Endothelial cell of umbilical vein (primary cell): ENCODE measurements around the gene CAPN1. TPM values are rescaled to one million over a fixed set of nuclear protein-coding genes. Genes with fewer than 3 reads are reported as not detected.

Experiments
- BruUV-seq: library from RNA; stranded (reverse); fragments of 400-500 nt; replicated peaks from 2 replicates; lab custom pipeline; 2021; lab: Mats Ljungman, UMichigan
- CTCF ChIA-PET: fragments of 300-600, 350-600 bp; sonication (Branson Sonifier 250); formaldehyde crosslinking; loops from one replicate; lab custom pipeline; 2021; ENCODE audit warnings: antibody characterized with exemption, inconsistent platforms; lab: Charles Lee
- POLR2A ChIA-PET: fragments of 300-600, 350-600 bp; sonication (Branson Sonifier 250); formaldehyde crosslinking; loops from one replicate; lab custom pipeline; 2021; ENCODE audit warnings: antibody characterized with exemption, inconsistent platforms; lab: Charles Lee
- DNase-seq: peaks from one replicate; pipeline ENCODE4 v3.0.0-alpha.2; 2011; ENCODE audit warnings: low read depth, low spot score
- FAIRE-seq: peaks from 2 replicates; lab custom pipeline; 2011; peaks lifted over from hg19 to GRCh38; lab: Jason Lieb, UNC
- H2AFZ ChIP-seq: 2 replicates; pipeline ENCODE4 v1.6.0; 2012; ENCODE audit warnings: low read depth, low read length, control low read depth, inconsistent platforms
- H3K27ac ChIP-seq: 2 replicates; pipeline ENCODE4 v1.5.1; 2011; ENCODE audit warnings: low read depth, mild to moderate bottlenecking, control low read depth, low read length, moderate library complexity; ENCODE audit not compliant: insufficient read depth
- H3K27me3 ChIP-seq, 2 experiments: 2 replicates each; pipeline versions ENCODE4 v1.6.0 to v1.6.1; 2011; ENCODE audit warnings: low read length in 2 of 2, mixed read lengths in 1 of 2; ENCODE audit not compliant: control insufficient read depth in 2 of 2, insufficient read depth in 2 of 2
- H3K36me3 ChIP-seq, 2 experiments: 2 replicates in 1 of 2; 3 replicates in 1 of 2; pipeline ENCODE4 v1.5.1; 2011; ENCODE audit warnings: low read length in 2 of 2, mild to moderate bottlenecking in 1 of 2, moderate library complexity in 1 of 2; ENCODE audit not compliant: control insufficient read depth in 2 of 2, insufficient read depth in 2 of 2; ENCODE audit errors: extremely low read depth in 1 of 2
- H3K4me1 ChIP-seq: 3 replicates; pipeline ENCODE4 v1.5.1; 2011; ENCODE audit warnings: mild to moderate bottlenecking, low read length; ENCODE audit not compliant: control insufficient read depth, insufficient read depth; ENCODE audit errors: extremely low read depth
- H3K4me2 ChIP-seq: 2 replicates; pipeline ENCODE4 v1.6.1; 2011; ENCODE audit warnings: low read length, control low read depth, mixed read lengths; ENCODE audit not compliant: insufficient read depth
- H3K4me3 ChIP-seq, 3 experiments: fragments of 200-600 bp in 1 of 3; sonication (generic), shearing (Covaris generic) in 1 of 3; replicated peaks in 1 of 3; 2 replicates each; pipeline ENCODE4 v1.5.1; 2011 to 2016; ENCODE audit warnings: control low read depth in 3 of 3, low read length in 3 of 3, mild to moderate bottlenecking in 2 of 3, inconsistent platforms in 1 of 3, low read depth in 1 of 3, moderate library complexity in 1 of 3; ENCODE audit not compliant: insufficient read depth in 1 of 3
- H3K79me2 ChIP-seq: 2 replicates; pipeline ENCODE4 v1.6.0; 2012; ENCODE audit warnings: low read length, inconsistent platforms; ENCODE audit not compliant: control insufficient read depth, insufficient read depth
- H3K9ac ChIP-seq: replicated peaks from 2 replicates; pipeline ENCODE3; 2011; ENCODE audit warnings: low read length, control low read depth; ENCODE audit not compliant: insufficient read depth; ENCODE audit errors: extremely low read depth
- H3K9me1 ChIP-seq: replicated peaks from 3 replicates; pipeline ENCODE4 v1.6.0; 2011; ENCODE audit warnings: mild to moderate bottlenecking, low read length; ENCODE audit not compliant: control insufficient read depth, insufficient read depth; ENCODE audit errors: extremely low read depth
- H3K9me3 ChIP-seq: replicated peaks from 2 replicates; pipeline ENCODE4 v1.5.1; 2012; ENCODE audit warnings: low read length, inconsistent platforms; ENCODE audit not compliant: control insufficient read depth, insufficient read depth
- H4K20me1 ChIP-seq: replicated peaks from 2 replicates; pipeline ENCODE3; 2011; ENCODE audit warnings: mild to moderate bottlenecking, low read length; ENCODE audit not compliant: control insufficient read depth, insufficient read depth; ENCODE audit errors: extremely low read depth
- EZH2 ChIP-seq: IDR thresholded peaks from 2 replicates; pipeline ENCODE4 v1.6.1; 2012; ENCODE audit warnings: borderline replicate concordance, low read depth, mild to moderate bottlenecking, moderate library complexity, low read length, inconsistent platforms; ENCODE audit not compliant: severe bottlenecking
- FOS ChIP-seq: IDR thresholded peaks from 2 replicates; pipeline ENCODE4 v1.6.1; 2011; ENCODE audit warnings: mild to moderate bottlenecking, low read length, moderate library complexity, borderline replicate concordance; ENCODE audit not compliant: insufficient read depth
- MYC ChIP-seq: IDR thresholded peaks from one replicate; pipeline ENCODE4 v1.6.1; 2011; ENCODE audit warnings: mild to moderate bottlenecking, low read depth, low read length
- POLR2A ChIP-seq: IDR thresholded peaks from 2 replicates; pipeline ENCODE4 v1.6.1; 2012; ENCODE audit warnings: low read depth, mild to moderate bottlenecking, control low read depth, low read length
- POLR2AphosphoS5 ChIP-seq: IDR thresholded peaks from 2 replicates; pipeline ENCODE4 v1.6.1; 2012; ENCODE audit warnings: low read depth, mild to moderate bottlenecking, control low read depth, low read length, moderate library complexity; ENCODE audit not compliant: insufficient read depth
- dilution Hi-C: fragments of 300-500 bp; cut with MboI; formaldehyde crosslinking; loops from one replicate; pipeline ENCODE4 v1.15.0; 2019; ENCODE audit warnings: low sequenced_read_pairs; ENCODE audit not compliant: extremely low pct_ligation_motif_present
- intact Hi-C: fragments of 100-400 bp; cut with micrococcal nuclease; formaldehyde crosslinking; loops from one replicate; pipeline ENCODE4 v1.10.0; 2022
- polyA plus RNA-seq, 4 experiments: library from polyadenylated mRNA; depleted of rRNA in 3 of 4; stranded (reverse) in 3 of 4; unstranded in 1 of 4; fragments of >200 nt; gene quantifications; 2 replicates each; pipeline versions ENCODE4 v1.2.1 to v1.2.3, GENCODE V29; 2011 to 2012; ENCODE audit warnings: missing spikeins in 1 of 4
- total RNA-seq: library from RNA; stranded (reverse); gene quantifications from 2 replicates; pipeline ENCODE4 v1.2.3, GENCODE V29; 2021

CAPN1 gene
- total and polyA plus RNA-seq, 2 donors (not counting 3 experiments of a cell fraction or from before 2014, with no cell fraction given): 217 to 218 TPM

DNA sequence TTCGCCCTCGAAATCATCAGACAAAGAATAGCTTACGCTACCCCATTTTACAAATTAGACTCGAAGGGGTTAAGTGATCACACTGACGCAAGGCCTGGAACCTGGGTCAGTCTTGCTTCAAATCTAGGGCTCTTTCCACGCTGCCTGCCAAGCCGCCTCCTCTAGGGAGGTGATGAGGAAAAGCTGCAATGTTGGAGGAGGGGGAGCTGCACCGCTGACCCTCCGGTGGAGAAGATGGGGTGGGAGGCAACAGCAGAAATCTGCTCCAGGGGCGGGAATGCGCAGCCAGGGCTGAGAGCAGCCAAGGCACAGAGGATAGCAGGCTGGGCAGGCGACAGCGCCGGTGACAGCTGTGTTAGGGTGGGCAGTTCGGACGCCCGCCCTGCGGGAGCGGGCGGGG, 48.0 kb upstream of the CAPN1 start:
- CTCF ChIA-PET: interaction anchor here (0.6 to 4.0 kb wide), 4 partner anchors 17 to 1300 kb away, joined by 3 to 27 read pairs (median 6); partner anchors contain the start of genes CAPN1, TM7SF2 and ZNHIT2
- Histone ChIP-seq H3K4me1 (peaks cover 12% of the 10 kb centered on the region), H3K79me2 (peaks cover 14% of the 10 kb centered on the region), H3K36me3 (peaks cover under 1 to 30% of the 10 kb centered on the region in 2 experiments), H3K4me3 (peak overlapping the region; percentile 51 to 62 (median 52)), H3K9me1 (no peaks in the 10 kb centered on the region), H3K9me3 (no peaks in the 10 kb centered on the region), H3K4me2 (peak overlapping the region; percentile 62), H3K27ac (peak overlapping the region; percentile 89), H4K20me1 (no peaks in the 10 kb centered on the region), H3K9ac (peak overlapping the region; percentile 92), H3K27me3 (no peaks in the 10 kb centered on the region), H2AFZ (peak overlapping the region; percentile 80)
- dilution Hi-C loops (no loop called here), intact Hi-C loops (loop anchor here (1.0 kb wide), 2 partner anchors 36 to 48 kb away; partner anchors contain the start of gene CAPN1)
- no TSS peak for BruUV-seq
- TF ChIP-seq POLR2AphosphoS5 (no peak), FOS (no peak), EZH2 (no peak)
- POLR2A ChIA-PET: no interaction called here
- peak; percentile 40 for DNase-seq
- FAIRE-seq: peak; percentile 15

- H3K4me1 ChIP-seq: peaks cover 12% of the 10 kb centered on the region
- no peaks in the 10 kb centered on the region for H3K9me1 ChIP-seq
- H3K9me3 ChIP-seq: no peaks in the 10 kb centered on the region
- ChIA-PET CTCF (interaction anchor here (0.6 to 4.0 kb wide), 12 partner anchors 11 to 1300 kb away, joined by 3 to 27 read pairs (median 4); partner anchors contain the start of genes CAPN1, FAU, MRPL49 and TM7SF2), POLR2A (interaction anchor here (0.8 to 1.4 kb wide), 4 partner anchors 8 to 47 kb away, joined by 3 to 7 read pairs (median 4); partner anchors contain the start of genes CAPN1, FAU, MRPL49 and ZNHIT2)
- intact Hi-C loops (loop anchor here (1.0 kb wide), 2 partner anchors 35 to 47 kb away; partner anchors contain the start of gene CAPN1), dilution Hi-C loops (no loop called here)
- peaks cover 14% of the 10 kb centered on the region for H3K79me2 ChIP-seq
- H3K27ac ChIP-seq: peak within 1 kb of the TSS; percentile 89
- no TSS peak for BruUV-seq
- no peaks in the 10 kb centered on the region for H3K27me3 ChIP-seq
- peak within 1 kb of the TSS; percentile 92 for H3K9ac ChIP-seq
- H3K36me3 ChIP-seq: peaks cover 0 to 27% of the 10 kb centered on the region in 2 experiments
- peak within 1 kb of the TSS; percentile 62 for H3K4me2 ChIP-seq
- FAIRE-seq: no peak
- peak within 1 kb of the TSS; percentile 80 for H2AFZ ChIP-seq
- peak within 1 kb of the TSS; percentile 51 to 62 (median 52) for H3K4me3 ChIP-seq
- TF ChIP-seq MYC (peak; percentile 68), POLR2AphosphoS5 (peak; percentile 92), POLR2A (peak; percentile 87), EZH2 (no peak), FOS (no peak)
- no peaks in the 10 kb centered on the region for H4K20me1 ChIP-seq
- DNase-seq: peak; percentile 87
Observed at GRCh38 chr11:65134240-65134951, 47.3 kb upstream of the CAPN1 start, which contains the start of gene SYVN1. Gene SYVN1, minus strand, starts transcription at chr11:65134519. Its CDS starts 918 bp downstream, at chr11:65133601.
